ENCODE results near the gene RHO. TPM values are rescaled to one million over a fixed set of nuclear protein-coding genes. Genes with fewer than 3 reads are reported as not detected.

RHO gene
- total and polyA plus RNA-seq, 10 of the 15 experiments (the other 5 are each of a cell fraction or from before 2014, with no cell fraction given): not detected

DNA sequence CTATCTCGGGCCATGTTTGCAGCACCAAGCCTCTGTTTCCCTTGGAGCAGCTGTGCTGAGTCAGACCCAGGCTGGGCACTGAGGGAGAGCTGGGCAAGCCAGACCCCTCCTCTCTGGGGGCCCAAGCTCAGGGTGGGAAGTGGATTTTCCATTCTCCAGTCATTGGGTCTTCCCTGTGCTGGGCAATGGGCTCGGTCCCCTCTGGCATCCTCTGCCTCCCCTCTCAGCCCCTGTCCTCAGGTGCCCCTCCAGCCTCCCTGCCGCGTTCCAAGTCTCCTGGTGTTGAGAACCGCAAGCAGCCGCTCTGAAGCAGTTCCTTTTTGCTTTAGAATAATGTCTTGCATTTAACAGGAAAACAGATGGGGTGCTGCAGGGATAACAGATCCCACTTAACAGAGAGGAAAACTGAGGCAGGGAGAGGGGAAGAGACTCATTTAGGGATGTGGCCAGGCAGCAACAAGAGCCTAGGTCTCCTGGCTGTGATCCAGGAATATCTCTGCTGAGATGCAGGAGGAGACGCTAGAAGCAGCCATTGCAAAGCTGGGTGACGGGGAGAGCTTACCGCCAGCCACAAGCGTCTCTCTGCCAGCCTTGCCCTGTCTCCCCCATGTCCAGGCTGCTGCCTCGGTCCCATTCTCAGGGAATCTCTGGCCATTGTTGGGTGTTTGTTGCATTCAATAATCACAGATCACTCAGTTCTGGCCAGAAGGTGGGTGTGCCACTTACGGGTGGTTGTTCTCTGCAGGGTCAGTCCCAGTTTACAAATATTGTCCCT is 1.2 kb downstream of the RHO start:
- no peaks in the 10 kb centered on the region for H3K36me3 ChIP-seq (ENCODE audit: control insufficient read depth in 2 of 2, insufficient read depth in 2 of 2, low read length in 1 of 2)
- DNase-seq (ENCODE audit: low read depth, low spot score) (no peak), FAIRE-seq (no peak), ATAC-seq (no peak)
- CTCF ChIA-PET: interaction anchor here (2.1 kb wide), 1 partner anchor 404 kb away, joined by 4 read pairs; no protein-coding TSS in a partner anchor
- H3K79me2 ChIP-seq (ENCODE audit: control insufficient read depth, insufficient read depth, low read length): no peaks in the 10 kb centered on the region
- no peak overlapping the region for H3K9ac ChIP-seq (ENCODE audit: control insufficient read depth, insufficient read depth, low read length)
- H2AFZ ChIP-seq (ENCODE audit: control insufficient read depth, low read depth, low read length): no peak overlapping the region
- SMC1A ChIA-PET (ENCODE audit: uncharacterized antibody, unreplicated experiment): no interaction called here
- RAD21 ChIA-PET (ENCODE audit: unreplicated experiment): no interaction called here
- no peaks in the 10 kb centered on the region for H3K27me3 ChIP-seq (replicated peaks in 1 of 2; ENCODE audit: control insufficient read depth in 2 of 2, insufficient read depth in 2 of 2, low read length in 1 of 2)
- H3K27ac ChIP-seq (ENCODE audit: control insufficient read depth, insufficient read depth): no peak overlapping the region
- POLR2A ChIA-PET: no interaction called here
- H3K4me1 ChIP-seq (ENCODE audit: control insufficient read depth, insufficient read depth, low read length): peaks cover 12% of the 10 kb centered on the region
- no peak overlapping the region for H3K4me2 ChIP-seq (ENCODE audit: control insufficient read depth, insufficient read depth)
- no peak overlapping the region for H3K4me3 ChIP-seq
- in situ Hi-C loops (cut with MboI) (no loop called here), intact Hi-C loops (cut with micrococcal nuclease; ENCODE audit: unreplicated experiment) (no loop called here)
- TF ChIP-seq SREBF2 (IDR thresholded peaks at IDR 0.05; ENCODE audit: low read length): no peak
- TF ChIP-seq BACH1 (IDR thresholded peaks at IDR 0.05; ENCODE audit: borderline replicate concordance): no peak
- TF ChIP-seq PAX8 (IDR thresholded peaks at IDR 0.05): no peak
- no peak for TF ChIP-seq SMARCA5 (IDR thresholded peaks at IDR 0.05)
- TF ChIP-seq CHD4 (IDR thresholded peaks at IDR 0.05): no peak
- TF ChIP-seq DPF2 (IDR thresholded peaks at IDR 0.05): no peak
- TF ChIP-seq, protein P1, sequence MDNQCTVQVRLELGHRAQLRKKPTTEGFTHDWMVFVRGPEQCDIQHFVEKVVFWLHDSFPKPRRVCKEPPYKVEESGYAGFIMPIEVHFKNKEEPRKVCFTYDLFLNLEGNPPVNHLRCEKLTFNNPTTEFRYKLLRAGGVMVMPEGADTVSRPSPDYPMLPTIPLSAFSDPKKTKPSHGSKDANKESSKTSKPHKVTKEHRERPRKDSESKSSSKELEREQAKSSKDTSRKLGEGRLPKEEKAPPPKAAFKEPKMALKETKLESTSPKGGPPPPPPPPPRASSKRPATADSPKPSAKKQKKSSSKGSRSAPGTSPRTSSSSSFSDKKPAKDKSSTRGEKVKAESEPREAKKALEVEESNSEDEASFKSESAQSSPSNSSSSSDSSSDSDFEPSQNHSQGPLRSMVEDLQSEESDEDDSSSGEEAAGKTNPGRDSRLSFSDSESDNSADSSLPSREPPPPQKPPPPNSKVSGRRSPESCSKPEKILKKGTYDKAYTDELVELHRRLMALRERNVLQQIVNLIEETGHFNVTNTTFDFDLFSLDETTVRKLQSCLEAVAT (IDR thresholded peaks at IDR 0.05): no peak
- TF ChIP-seq NFYA (IDR thresholded peaks at IDR 0.05; ENCODE audit: borderline replicate concordance, low read depth, low read length): no peak
- no peak for TF ChIP-seq BCL11A (IDR thresholded peaks at IDR 0.05; ENCODE audit: low read depth, low read length)
- TF ChIP-seq, protein P2, sequence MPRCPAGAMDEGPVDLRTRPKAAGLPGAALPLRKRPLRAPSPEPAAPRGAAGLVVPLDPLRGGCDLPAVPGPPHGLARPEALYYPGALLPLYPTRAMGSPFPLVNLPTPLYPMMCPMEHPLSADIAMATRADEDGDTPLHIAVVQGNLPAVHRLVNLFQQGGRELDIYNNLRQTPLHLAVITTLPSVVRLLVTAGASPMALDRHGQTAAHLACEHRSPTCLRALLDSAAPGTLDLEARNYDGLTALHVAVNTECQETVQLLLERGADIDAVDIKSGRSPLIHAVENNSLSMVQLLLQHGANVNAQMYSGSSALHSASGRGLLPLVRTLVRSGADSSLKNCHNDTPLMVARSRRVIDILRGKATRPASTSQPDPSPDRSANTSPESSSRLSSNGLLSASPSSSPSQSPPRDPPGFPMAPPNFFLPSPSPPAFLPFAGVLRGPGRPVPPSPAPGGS (IDR thresholded peaks at IDR 0.05; ENCODE audit: borderline replicate concordance, insufficient read depth, low read depth, low read length, poor library complexity, severe bottlenecking): no peak
- no peak for TF ChIP-seq TCF12 (IDR thresholded peaks at IDR 0.05; ENCODE audit: low read depth, low read length)
- no peak for TF ChIP-seq MYC (IDR thresholded peaks at IDR 0.05; ENCODE audit: insufficient read depth, insufficient read length, insufficient replicate concordance, low read length, severe bottlenecking)
- no peak for TF ChIP-seq HDGF (IDR thresholded peaks at IDR 0.05)
- H4K20me1 ChIP-seq (ENCODE audit: control insufficient read depth, insufficient read depth): no peaks in the 10 kb centered on the region
- BruUV-seq (replicated peaks): no TSS peak
- WGBS (ENCODE audit: insufficient coverage, insufficient replicate concordance, low lambda C conversion rate, missing lambda C conversion rate): 61% methylated on average over 12 of the region's 12 CpGs
- no peaks in the 10 kb centered on the region for H3K9me3 ChIP-seq (replicated peaks; ENCODE audit: control insufficient read depth, insufficient read depth, low read length)

Data from GM12878 (cell line).